Measurements from ENCODE around the gene NCKAP5.
"Not testable (repeated sequence)": the region's sequence is repeated elsewhere in the genome, so short reads cannot be mapped to it uniquely, and the experiment has no call there.

Gene NCKAP5

GRCh38 chr2:133255360-133255759, 312.9 kb downstream of the NCKAP5 start:
- DNase-seq: no peak

GRCh38 chr2:133253793-133254192, 314.5 kb downstream of the NCKAP5 start:
- DNase-seq: no peak

DNA sequence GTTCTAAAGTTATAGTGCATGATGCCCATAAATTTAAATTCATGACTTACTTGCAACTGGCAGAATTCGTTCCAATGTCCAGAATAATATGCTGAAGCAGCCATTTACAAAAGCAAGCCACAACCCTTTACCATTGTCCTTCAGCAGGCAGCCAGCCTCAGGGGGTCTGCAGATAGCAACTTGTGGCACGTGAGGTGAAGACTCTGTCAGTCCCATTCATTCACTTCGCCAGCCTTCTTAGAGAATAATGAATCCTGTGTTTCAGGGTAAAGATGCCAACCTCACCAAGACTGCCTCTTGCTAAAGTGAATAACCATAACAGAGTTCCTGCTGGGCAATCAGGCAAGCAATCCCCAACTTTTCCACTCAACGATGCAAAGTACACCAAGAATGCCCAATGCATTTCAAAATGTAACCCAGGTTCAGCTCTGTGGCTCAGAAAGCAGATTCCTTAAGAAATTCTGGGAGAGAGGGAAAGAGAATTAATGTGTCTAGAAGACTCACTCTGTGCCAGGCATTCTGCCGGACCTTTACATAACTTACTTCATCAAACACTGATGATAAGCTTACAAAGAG, 315.4 kb downstream of the NCKAP5 start:
- no peak for DNase-seq

- DNase-seq: no peak
Observed at GRCh38 chr2:133249362-133249761, 318.9 kb downstream of the NCKAP5 start.

DNA sequence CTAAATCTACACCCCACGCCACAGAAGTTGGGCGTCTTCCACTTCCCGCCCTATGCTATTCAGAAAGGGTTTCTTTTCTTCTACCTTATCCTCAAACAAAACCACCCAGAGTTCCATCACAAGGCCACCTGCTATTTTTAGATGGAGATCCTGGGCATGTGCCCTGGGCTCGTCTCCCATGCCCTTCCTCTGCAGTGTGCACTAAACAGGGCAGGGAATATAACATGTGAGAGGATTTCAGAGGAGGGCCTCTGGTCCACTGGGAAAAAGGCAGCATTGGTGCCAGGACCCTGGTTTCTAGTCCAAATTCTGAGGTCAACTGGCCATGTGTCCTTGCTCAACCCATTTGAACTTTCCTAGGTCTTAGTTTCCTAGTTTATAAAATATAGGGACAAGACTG, 320.0 kb downstream of the NCKAP5 start:
- no peak for DNase-seq

DNA sequence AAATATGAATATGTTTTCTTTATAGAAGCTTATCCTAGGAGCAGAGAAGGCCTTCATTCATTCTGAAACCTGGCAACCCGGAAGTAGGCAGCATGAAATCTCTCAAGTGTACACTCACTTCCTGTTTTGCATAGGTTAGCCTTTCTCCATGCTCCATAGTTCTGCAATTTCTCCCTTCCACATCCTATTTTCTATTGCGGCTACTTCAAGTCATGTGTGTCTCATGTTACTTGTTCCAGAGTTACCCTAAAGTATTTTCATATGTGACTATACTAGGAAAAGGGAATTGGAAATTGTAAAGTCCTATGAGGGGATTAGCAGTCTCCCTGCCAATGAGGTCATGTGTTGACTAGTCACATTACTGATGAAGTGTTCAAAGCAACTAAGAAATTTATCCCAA, 320.6 kb downstream of the NCKAP5 start:
- DNase-seq: no peak

GRCh38 chr2:133241224-133241571, 327.1 kb downstream of the NCKAP5 start:
- no peak for DNase-seq

DNA sequence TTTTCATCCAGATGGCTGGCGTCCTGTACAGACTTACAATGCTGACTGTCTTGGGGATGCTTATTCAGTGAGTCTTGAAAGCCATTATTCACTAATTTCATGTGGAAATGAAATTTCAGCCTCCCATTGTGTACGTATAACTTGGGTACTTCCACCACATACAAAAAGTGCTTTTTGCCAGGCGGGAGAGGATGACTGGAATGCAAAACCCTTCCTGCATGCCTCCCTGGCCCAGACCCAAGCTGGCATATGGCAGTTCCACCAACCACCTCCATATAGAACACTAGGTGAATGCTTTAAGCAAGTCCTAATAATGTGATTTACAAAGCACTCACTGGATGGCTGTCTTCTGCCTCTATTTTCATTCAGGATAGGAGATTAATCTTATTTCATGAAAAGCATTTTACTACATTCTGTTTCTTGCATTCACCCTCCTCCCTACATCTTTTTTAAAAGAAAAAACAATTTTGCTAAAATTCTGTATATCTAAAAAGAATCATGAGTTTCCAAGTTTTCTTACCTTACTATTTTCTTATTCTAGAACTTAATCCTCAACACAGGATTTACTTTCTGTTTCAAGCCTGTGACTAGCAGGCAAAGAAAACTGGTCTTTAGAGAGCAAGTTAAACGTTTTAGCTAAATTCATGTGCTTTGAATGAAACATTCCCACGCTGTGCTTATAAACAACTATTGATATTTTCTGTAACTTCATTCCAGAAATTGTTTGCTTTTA, 327.6 kb downstream of the NCKAP5 start:
- no peak for DNase-seq

DNA sequence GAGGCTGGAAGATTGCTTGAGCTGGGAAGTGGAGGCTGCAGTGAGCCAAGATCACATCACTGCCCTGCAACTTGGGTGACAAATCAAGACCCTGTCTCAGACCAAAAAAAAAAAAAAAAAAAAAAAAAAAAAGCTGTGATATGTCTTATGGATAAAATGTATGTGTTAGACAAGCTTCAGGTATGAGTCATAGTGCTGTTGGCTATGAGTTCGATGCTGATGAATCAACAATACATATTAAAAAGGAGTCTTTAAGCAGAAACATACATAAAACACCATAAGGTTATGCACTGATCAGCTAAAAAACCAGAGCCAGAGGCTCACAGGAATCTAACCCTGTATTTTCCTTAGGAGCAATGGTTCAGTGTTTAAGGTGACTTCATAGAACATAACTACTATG, 332.3 kb downstream of the NCKAP5 start:
- DNase-seq: no peak

DNA sequence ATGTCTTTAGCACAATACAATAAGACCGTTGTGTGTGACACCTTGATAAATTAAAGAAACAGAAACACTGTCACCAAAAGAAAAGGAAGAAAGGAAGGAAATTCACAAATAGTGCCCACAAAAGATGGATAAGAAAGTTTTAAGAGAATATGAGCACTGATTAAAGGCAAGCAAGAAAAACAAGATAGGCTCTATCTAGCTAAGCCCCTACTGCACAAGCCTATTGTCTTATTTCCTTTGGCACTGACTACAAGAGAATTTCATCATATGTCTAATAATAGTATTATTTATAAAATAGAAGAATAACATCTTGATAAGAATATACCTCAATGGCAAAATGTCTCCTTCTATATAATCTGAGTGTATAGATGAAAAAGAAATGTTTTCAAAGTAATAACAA, 335.7 kb downstream of the NCKAP5 start:
- DNase-seq: no peak

DNA sequence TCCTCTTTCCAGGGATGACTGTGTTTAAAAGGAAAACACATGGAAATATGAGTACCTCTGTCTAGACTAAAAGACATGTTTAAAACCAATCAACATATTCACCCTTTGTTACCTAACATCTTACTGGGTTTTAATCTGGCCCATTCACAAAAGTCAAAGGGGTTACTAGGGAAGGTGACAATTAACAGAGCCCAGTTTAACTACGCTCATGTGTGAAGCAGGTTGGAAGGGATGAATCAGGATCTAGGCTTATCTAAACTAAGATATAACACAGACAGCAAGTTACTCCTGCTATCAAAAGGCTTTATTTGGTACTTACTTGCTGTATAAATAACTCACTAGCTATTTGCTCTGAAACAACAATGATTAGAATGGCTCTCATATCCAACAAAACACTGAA, 337.0 kb downstream of the NCKAP5 start:
- DNase-seq: no peak

DNA sequence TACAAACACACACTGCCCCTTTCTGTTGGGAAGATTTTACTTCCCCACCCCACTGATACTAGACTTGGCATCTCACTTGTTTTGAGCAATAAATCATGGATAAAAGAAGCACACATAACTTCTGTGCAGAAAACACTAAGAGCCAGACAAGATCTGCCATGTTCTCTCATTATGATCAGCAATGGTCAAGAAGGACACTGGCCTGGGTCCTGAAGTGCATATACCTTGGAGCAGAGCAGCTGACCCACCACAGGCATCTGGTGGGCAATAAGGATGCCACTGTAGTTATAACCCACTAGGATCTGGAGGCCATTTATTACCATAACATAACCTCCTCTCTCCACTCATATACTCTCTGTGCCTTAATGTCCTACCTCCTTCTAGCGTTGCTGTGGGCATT, 338.3 kb downstream of the NCKAP5 start:
- no peak for DNase-seq

- DNase-seq: no peak
Observed at GRCh38 chr2:133223226-133223625, 345.0 kb downstream of the NCKAP5 start.

DNA sequence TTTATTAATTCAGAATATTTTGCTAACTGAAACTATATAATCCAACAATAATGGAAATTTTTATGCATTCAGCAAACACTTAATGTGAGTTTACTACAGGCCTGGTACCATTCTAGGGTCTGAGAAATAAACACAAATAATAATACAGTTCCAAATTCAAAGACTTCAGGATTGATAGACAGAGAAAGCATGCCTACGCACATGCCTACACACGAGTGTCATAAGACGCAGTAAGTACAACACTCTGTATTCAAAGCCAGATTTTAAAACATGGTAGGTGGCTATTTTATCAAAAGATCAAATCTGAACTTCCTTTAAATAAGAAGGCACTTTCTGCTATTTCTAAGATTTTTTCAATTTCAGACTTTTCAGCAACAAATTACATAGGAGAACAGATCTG, 346.9 kb downstream of the NCKAP5 start:
- DNase-seq: no peak

DNA sequence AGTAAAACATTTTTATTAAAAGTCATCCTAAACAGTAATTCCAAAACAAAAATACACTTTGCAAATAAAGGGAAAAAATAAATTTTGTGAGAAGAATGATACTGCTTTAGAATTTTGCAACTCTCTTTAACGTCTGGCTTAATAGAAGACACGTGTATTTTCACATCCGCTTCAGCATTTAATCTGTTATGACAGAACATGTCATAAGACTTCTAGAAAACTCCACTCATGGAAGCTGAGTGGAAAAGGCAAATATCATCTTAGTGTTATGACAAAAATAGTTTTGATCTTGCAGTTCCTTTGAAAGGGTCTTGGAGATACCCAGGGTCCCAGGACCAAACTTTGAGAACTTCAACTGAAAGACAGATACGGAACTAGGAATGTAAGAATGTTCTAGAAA, 350.1 kb downstream of the NCKAP5 start:
- no peak for DNase-seq

GRCh38 chr2:133215477-133215876, 352.8 kb downstream of the NCKAP5 start:
- no peak for DNase-seq

DNA sequence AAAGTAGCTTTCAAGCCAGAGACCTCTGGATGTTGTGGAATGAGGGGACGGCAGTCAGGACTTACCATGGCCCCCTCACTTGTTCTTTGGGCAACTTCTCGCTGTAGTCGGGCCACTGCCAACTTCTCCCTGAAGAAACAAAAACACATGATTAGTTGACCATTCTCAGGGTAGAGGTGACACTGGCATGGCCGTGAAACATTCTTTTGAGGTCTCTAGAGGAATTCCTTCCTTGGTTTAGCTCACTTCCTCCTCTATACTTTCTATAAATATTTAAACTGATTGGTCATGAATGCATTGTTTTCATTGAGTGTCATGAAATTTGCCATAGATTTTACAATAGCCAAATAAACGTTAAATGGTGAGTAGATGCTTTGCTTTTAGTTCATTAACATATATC, 354.6 kb downstream of the NCKAP5 start:
- DNase-seq: no peak

DNA sequence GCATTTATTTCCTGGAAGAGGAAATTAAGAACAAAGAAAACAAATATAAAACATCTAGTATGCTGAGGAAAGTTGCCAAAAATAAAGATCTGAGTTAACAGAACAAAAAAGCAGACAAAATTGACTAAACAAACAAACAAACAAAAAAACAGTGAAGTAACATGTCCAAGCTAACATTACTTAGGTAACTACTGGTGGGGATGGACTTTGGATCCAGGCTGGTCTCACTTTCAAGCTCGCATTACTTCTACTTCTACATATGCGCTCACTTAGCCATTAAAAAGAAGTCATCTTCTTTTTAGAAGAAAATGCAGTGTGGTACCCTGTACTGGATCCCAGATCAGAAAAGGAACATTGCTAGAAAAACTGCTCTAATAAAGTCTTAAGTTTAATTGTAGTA, 358.9 kb downstream of the NCKAP5 start:
- no peak for DNase-seq

GRCh38 chr2:133206666-133207065, 361.6 kb downstream of the NCKAP5 start:
- not testable (repeated sequence) for DNase-seq

- DNase-seq: no peak
Observed at GRCh38 chr2:133204421-133204820, 363.8 kb downstream of the NCKAP5 start.

DNA sequence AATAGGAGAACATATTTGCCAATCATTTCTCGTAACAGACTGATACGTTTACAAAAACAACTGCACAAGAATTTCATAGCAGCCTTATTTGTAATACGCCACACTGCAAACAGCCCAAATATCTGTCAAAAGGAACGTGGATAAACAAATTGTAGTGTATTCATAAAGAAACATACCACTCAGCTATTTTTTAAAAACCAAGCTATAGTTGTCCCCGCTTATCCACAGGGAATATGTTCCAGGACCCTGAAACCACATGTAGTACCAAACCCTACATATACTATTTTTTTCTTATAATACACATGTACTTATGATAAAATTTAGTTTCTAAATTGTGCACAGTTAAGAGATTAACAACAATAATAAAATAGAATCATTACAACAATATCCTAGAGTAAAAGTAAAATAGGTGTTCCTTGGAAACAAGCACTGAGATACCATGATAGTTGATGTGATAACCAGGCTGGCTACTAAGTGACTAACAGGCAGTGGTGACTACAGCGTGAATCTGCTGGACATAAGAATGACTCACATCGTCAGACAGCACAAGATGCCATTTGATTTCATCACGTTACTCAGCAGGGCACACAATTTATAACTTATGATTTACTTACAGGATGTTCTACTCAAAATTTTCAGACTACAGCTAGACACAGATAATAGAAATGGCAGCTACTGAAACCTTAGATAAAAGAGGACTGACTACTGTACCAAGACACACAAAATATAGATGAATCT, 367.4 kb downstream of the NCKAP5 start:
- no peak for DNase-seq

- no peak for DNase-seq
Observed at GRCh38 chr2:133198678-133199077, 369.6 kb downstream of the NCKAP5 start.

GRCh38 chr2:133197156-133197555, 371.1 kb downstream of the NCKAP5 start:
- no peak for DNase-seq

DNA sequence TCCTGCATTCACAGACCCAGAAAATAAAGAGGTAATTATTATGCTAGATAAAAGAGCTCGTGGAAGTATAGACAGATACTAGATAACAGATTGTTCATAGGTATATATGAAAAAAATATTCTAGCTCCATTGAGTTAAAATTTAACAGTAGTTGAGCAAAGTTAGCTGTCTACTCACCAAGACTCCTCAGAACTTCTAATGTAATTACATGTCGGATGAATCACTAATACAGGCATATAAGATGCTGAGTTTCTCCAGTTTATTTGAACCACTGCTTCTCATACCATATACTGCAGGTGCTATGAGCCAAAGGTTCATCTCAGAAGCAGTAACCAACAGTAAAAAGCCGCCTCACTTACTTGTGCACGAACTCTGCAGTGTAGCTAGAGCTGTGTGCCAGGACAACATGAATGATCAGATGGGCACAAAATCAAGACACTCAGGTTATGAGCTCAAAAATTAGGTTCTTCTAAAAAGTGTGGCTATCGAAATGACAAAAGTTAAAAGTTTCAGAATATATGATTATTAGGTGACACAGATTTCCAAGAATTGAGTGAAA, 373.4 kb downstream of the NCKAP5 start:
- no peak for DNase-seq

All from NCI-H187 treated with DMSO at 0.1 percent for 48 hours (cell line).